Measurements from ENCODE around the gene PRR3. TPM values are rescaled to one million over a fixed set of nuclear protein-coding genes. Genes with fewer than 3 reads are reported as not detected.

PRR3 gene
- total and polyA plus RNA-seq, 9 of the 15 experiments (the other 6 are each of a cell fraction or from before 2014, with no cell fraction given) = 23.5 to 59.6 (median 28.8) TPM

DNA sequence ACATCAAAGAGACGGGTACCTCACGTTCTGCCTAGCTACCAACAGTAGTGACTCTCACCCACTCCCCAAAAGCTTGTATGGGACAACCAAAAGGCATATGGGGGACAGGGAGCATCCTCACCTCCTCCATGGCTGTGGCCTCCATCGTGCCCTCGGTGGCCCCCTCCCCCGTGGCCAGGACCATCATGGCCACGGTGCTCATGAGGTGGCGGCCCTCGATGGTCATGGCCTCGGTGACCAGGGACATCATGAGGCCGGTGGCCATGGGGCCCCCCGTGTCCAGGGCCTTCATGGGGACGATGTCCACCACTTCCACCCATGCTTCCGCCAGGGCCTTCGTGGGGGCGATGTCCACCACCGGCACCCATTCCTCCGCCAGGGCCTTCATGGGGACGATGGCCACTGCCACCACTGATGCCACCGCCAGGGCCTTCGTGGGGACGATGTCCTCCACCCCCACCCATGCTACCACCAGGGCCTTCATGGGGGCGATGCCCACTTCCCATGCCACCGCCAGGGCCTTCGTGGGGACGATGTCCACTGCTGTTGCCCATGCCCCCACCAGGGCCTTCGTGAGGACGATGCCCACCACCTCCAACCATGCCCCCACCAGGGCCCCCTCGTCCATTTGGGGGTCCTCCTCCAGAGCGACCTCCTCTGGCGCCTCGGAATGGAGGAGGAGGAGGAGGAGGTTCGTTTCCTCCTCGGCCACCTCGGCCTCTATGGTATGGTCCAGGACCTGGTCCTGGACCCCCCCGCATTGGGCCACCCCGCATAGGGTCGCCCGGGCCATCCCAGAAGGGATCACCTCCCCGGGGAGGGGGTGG, 44.9 kb downstream of the PRR3 start (continued):
- TF ChIP-seq, protein P1, sequence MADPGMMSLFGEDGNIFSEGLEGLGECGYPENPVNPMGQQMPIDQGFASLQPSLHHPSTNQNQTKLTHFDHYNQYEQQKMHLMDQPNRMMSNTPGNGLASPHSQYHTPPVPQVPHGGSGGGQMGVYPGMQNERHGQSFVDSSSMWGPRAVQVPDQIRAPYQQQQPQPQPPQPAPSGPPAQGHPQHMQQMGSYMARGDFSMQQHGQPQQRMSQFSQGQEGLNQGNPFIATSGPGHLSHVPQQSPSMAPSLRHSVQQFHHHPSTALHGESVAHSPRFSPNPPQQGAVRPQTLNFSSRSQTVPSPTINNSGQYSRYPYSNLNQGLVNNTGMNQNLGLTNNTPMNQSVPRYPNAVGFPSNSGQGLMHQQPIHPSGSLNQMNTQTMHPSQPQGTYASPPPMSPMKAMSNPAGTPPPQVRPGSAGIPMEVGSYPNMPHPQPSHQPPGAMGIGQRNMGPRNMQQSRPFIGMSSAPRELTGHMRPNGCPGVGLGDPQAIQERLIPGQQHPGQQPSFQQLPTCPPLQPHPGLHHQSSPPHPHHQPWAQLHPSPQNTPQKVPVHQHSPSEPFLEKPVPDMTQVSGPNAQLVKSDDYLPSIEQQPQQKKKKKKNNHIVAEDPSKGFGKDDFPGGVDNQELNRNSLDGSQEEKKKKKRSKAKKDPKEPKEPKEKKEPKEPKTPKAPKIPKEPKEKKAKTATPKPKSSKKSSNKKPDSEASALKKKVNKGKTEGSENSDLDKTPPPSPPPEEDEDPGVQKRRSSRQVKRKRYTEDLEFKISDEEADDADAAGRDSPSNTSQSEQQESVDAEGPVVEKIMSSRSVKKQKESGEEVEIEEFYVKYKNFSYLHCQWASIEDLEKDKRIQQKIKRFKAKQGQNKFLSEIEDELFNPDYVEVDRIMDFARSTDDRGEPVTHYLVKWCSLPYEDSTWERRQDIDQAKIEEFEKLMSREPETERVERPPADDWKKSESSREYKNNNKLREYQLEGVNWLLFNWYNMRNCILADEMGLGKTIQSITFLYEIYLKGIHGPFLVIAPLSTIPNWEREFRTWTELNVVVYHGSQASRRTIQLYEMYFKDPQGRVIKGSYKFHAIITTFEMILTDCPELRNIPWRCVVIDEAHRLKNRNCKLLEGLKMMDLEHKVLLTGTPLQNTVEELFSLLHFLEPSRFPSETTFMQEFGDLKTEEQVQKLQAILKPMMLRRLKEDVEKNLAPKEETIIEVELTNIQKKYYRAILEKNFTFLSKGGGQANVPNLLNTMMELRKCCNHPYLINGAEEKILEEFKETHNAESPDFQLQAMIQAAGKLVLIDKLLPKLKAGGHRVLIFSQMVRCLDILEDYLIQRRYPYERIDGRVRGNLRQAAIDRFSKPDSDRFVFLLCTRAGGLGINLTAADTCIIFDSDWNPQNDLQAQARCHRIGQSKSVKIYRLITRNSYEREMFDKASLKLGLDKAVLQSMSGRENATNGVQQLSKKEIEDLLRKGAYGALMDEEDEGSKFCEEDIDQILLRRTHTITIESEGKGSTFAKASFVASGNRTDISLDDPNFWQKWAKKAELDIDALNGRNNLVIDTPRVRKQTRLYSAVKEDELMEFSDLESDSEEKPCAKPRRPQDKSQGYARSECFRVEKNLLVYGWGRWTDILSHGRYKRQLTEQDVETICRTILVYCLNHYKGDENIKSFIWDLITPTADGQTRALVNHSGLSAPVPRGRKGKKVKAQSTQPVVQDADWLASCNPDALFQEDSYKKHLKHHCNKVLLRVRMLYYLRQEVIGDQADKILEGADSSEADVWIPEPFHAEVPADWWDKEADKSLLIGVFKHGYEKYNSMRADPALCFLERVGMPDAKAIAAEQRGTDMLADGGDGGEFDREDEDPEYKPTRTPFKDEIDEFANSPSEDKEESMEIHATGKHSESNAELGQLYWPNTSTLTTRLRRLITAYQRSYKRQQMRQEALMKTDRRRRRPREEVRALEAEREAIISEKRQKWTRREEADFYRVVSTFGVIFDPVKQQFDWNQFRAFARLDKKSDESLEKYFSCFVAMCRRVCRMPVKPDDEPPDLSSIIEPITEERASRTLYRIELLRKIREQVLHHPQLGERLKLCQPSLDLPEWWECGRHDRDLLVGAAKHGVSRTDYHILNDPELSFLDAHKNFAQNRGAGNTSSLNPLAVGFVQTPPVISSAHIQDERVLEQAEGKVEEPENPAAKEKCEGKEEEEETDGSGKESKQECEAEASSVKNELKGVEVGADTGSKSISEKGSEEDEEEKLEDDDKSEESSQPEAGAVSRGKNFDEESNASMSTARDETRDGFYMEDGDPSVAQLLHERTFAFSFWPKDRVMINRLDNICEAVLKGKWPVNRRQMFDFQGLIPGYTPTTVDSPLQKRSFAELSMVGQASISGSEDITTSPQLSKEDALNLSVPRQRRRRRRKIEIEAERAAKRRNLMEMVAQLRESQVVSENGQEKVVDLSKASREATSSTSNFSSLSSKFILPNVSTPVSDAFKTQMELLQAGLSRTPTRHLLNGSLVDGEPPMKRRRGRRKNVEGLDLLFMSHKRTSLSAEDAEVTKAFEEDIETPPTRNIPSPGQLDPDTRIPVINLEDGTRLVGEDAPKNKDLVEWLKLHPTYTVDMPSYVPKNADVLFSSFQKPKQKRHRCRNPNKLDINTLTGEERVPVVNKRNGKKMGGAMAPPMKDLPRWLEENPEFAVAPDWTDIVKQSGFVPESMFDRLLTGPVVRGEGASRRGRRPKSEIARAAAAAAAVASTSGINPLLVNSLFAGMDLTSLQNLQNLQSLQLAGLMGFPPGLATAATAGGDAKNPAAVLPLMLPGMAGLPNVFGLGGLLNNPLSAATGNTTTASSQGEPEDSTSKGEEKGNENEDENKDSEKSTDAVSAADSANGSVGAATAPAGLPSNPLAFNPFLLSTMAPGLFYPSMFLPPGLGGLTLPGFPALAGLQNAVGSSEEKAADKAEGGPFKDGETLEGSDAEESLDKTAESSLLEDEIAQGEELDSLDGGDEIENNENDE (IDR thresholded peaks at IDR 0.05; ENCODE audit: low read depth, low read length) = no peak
- TF ChIP-seq PHTF2 (CRISPR knock-in tag; IDR thresholded peaks at IDR 0.05) = no peak
- TF ChIP-seq RBM25 (IDR thresholded peaks at IDR 0.05; ENCODE audit: low read depth, low read length, severe bottlenecking) = no peak
